Neural crest cell (in vitro differentiated cells): Measurements from ENCODE around the gene FRAS1. TPM values are rescaled to one million over a fixed set of nuclear protein-coding genes. Genes with fewer than 3 reads are reported as not detected.
"Not testable (repeated sequence)": the region's sequence is repeated elsewhere in the genome, so short reads cannot be mapped to it uniquely, and the experiment has no call there.

Experiments used
- DNase-seq: peaks from one replicate; pipeline ENCODE4 v3.0.0; 2021; ENCODE audit warnings: low read depth, mixed read lengths, low spot score
- H3K27ac Mint-ChIP-seq: one replicate; pipeline ENCODE4 v1.8.0; 2021; ENCODE audit warnings: mild to moderate bottlenecking, mixed read lengths; ENCODE audit not compliant: unreplicated experiment
- H3K27me3 Mint-ChIP-seq: 2 replicates; pipeline ENCODE4 v1.8.0; 2021; ENCODE audit warnings: low read depth, mild to moderate bottlenecking, mixed read lengths
- H3K36me3 Mint-ChIP-seq: 2 replicates; pipeline ENCODE4 v1.8.0; 2021; ENCODE audit warnings: low read depth, mild to moderate bottlenecking, mixed read lengths
- H3K4me1 Mint-ChIP-seq: 2 replicates; pipeline ENCODE4 v1.8.0; 2021; ENCODE audit warnings: mixed read lengths
- H3K4me3 Mint-ChIP-seq: one replicate; pipeline ENCODE4 v1.8.0; 2021; ENCODE audit warnings: mild to moderate bottlenecking, mixed read lengths
- H3K9me3 Mint-ChIP-seq: 2 replicates; pipeline ENCODE4 v1.8.0; 2021; ENCODE audit warnings: mixed read lengths
- CTCF ChIP-seq: fragments of 200-600 bp; sonication (generic); conservative IDR thresholded peaks from 2 replicates; pipeline ENCODE4 v1.5.0; 2021; ENCODE audit warnings: antibody characterized with exemption, mild to moderate bottlenecking
- total RNA-seq: library from RNA; stranded (reverse); gene quantifications from 2 replicates; pipeline ENCODE4 v1.2.1, GENCODE V29; 2021

The FRAS1 gene
- total RNA-seq, 1 donor from 2014 or later, result 8.4 TPM

- H3K4me3 Mint-ChIP-seq, result no peak overlapping the region
- no peak overlapping the region for H3K27ac Mint-ChIP-seq
- no peak for TF ChIP-seq CTCF
- H3K27me3 Mint-ChIP-seq, result no peaks in the 10 kb centered on the region
- DNase-seq, result no peak
- peaks cover 19% of the 10 kb centered on the region for H3K4me1 Mint-ChIP-seq
- peaks cover 5% of the 10 kb centered on the region for H3K9me3 Mint-ChIP-seq
- H3K36me3 Mint-ChIP-seq, result peaks cover 24% of the 10 kb centered on the region
These were observed 210.7 kb downstream of the FRAS1 start for GRCh38 chr4:78267790-78268189.

GRCh38 chr4:78268597-78268996 is 211.5 kb downstream of the FRAS1 start:
- H3K27ac Mint-ChIP-seq, result no peak overlapping the region
- peaks cover 5% of the 10 kb centered on the region for H3K9me3 Mint-ChIP-seq

GRCh38 chr4:78275450-78275849 is 218.3 kb downstream of the FRAS1 start:
- not testable (repeated sequence) for H3K27ac Mint-ChIP-seq, H3K4me1 Mint-ChIP-seq

More at GRCh38 chr4:78268597-78268996, 211.5 kb downstream of the FRAS1 start:
- Mint-ChIP-seq H3K4me1 (peaks cover 19% of the 10 kb centered on the region), H3K27me3 (no peaks in the 10 kb centered on the region), H3K4me3 (no peak overlapping the region), H3K36me3 (peaks cover 24% of the 10 kb centered on the region)
- no peak for TF ChIP-seq CTCF
- no peak for DNase-seq

GRCh38 chr4:78286281-78286680 is 229.2 kb downstream of the FRAS1 start:
- Mint-ChIP-seq H3K27ac (no peak overlapping the region), H3K4me1 (no peaks in the 10 kb centered on the region), H3K4me3 (no peak overlapping the region), H3K9me3 (no peaks in the 10 kb centered on the region), H3K27me3 (no peaks in the 10 kb centered on the region), H3K36me3 (no peaks in the 10 kb centered on the region)
- DNase-seq, result no peak
- TF ChIP-seq CTCF, result no peak

More at GRCh38 chr4:78275450-78275849, 218.3 kb downstream of the FRAS1 start:
- H3K4me3 Mint-ChIP-seq, H3K27me3 Mint-ChIP-seq, H3K9me3 Mint-ChIP-seq, DNase-seq: not testable (repeated sequence)
- H3K36me3 Mint-ChIP-seq, result peaks cover 19% of the 10 kb centered on the region

- Mint-ChIP-seq H3K27me3 (no peaks in the 10 kb centered on the region), H3K9me3 (no peaks in the 10 kb centered on the region), H3K36me3 (no peaks in the 10 kb centered on the region), H3K4me1 (no peaks in the 10 kb centered on the region), H3K27ac (no peak overlapping the region), H3K4me3 (no peak overlapping the region)
- no peak for TF ChIP-seq CTCF
- no peak for DNase-seq
These were observed 231.2 kb downstream of the FRAS1 start for GRCh38 chr4:78288327-78288726.

- no peak for TF ChIP-seq CTCF
- no peak overlapping the region for H3K4me3 Mint-ChIP-seq
- H3K27me3 Mint-ChIP-seq, result no peaks in the 10 kb centered on the region
- no peak overlapping the region for H3K27ac Mint-ChIP-seq
- DNase-seq, result no peak
- no peaks in the 10 kb centered on the region for H3K36me3 Mint-ChIP-seq
- H3K9me3 Mint-ChIP-seq, result no peaks in the 10 kb centered on the region
- H3K4me1 Mint-ChIP-seq, result peaks cover 3% of the 10 kb centered on the region
These were observed 234.2 kb downstream of the FRAS1 start for GRCh38 chr4:78291277-78291676.
